Subcutaneous abdominal adipose tissue (tissue), 5 donors: Measurements from ENCODE around the gene RAB11FIP5.
A peak's percentile ranks its signal among the peaks of the same experiment; 100 is the strongest.

Experiments used
- H3K27ac ChIP-seq: one replicate; pipeline ENCODE4 v1.7.0; 2013; ENCODE audit warnings: low read depth, mild to moderate bottlenecking, inconsistent platforms, low read length, moderate library complexity
- H3K27me3 ChIP-seq, 5 donors: one replicate each; pipeline ENCODE4 v1.7.0; 2013; ENCODE audit warnings: low read length in 5 of 5, inconsistent platforms in 1 of 5; ENCODE audit not compliant: control insufficient read depth in 5 of 5, insufficient read depth in 4 of 5
- H3K36me3 ChIP-seq, 5 donors: one replicate each; pipeline ENCODE4 v1.7.0; 2013; ENCODE audit warnings: low read length in 5 of 5; ENCODE audit not compliant: control insufficient read depth in 5 of 5, insufficient read depth in 5 of 5
- H3K4me1 ChIP-seq, 5 donors: one replicate each; pipeline ENCODE4 v1.7.0; 2013; ENCODE audit warnings: low read length in 5 of 5, mild to moderate bottlenecking in 3 of 5, moderate library complexity in 1 of 5; ENCODE audit not compliant: control insufficient read depth in 5 of 5, insufficient read depth in 5 of 5
- H3K4me3 ChIP-seq, 5 donors: one replicate each; pipeline ENCODE4 v1.7.0; 2013; ENCODE audit warnings: low read length in 5 of 5, low read depth in 1 of 5
- H3K9ac ChIP-seq, 5 donors: one replicate each; pipeline ENCODE4 v1.7.0; 2013; ENCODE audit warnings: low read length in 5 of 5, mild to moderate bottlenecking in 4 of 5, moderate library complexity in 3 of 5
- H3K9me3 ChIP-seq, 5 donors: one replicate each; pipeline ENCODE4 v1.7.0; 2013; ENCODE audit warnings: low read length in 5 of 5; ENCODE audit not compliant: control insufficient read depth in 5 of 5
- donor health status: healthy.
- donor health status: healthy.
- donor health status: healthy.
- donor health status: healthy.
- donor health status: healthy.

RAB11FIP5 gene

GRCh38 chr2:73110168-73111072 is 2.3 kb downstream of the RAB11FIP5 start:
- H3K4me3 ChIP-seq: peak overlapping the region; percentile 73 to 88 (median 78)

GRCh38 chr2:73109431-73110167 is 3.1 kb downstream of the RAB11FIP5 start:
- Histone ChIP-seq H3K9ac (no peak overlapping the region), H3K9me3 (no peaks in the 10 kb centered on the region), H3K36me3 (peaks cover 0 to 3% (median 0%) of the 10 kb centered on the region in 5 donors), H3K4me3 (no peak overlapping the region), H3K27ac (no peak overlapping the region), H3K27me3 (no peaks in the 10 kb centered on the region), H3K4me1 (peaks cover 2 to 55% (median 45%) of the 10 kb centered on the region in 5 donors)

More at GRCh38 chr2:73110168-73111072, 2.3 kb downstream of the RAB11FIP5 start:
- H3K27me3 ChIP-seq: no peaks in the 10 kb centered on the region
- no peak overlapping the region for H3K27ac ChIP-seq
- no peaks in the 10 kb centered on the region for H3K9me3 ChIP-seq
- H3K9ac ChIP-seq: peak overlapping the region in 4 of 5 donors; percentile 74 to 88 (median 84)
- H3K36me3 ChIP-seq: peaks cover 0 to 3% (median 0%) of the 10 kb centered on the region in 5 donors
- H3K4me1 ChIP-seq: peaks cover 2 to 54% (median 43%) of the 10 kb centered on the region in 5 donors

GRCh38 chr2:73107211-73107926 is 5.4 kb downstream of the RAB11FIP5 start:
- peaks cover 2 to 57% (median 40%) of the 10 kb centered on the region in 5 donors for H3K4me1 ChIP-seq
- H3K4me3 ChIP-seq: no peak overlapping the region
- peaks cover 0 to 3% (median 0%) of the 10 kb centered on the region in 5 donors for H3K36me3 ChIP-seq
- H3K27ac ChIP-seq: no peak overlapping the region
- H3K9me3 ChIP-seq: no peaks in the 10 kb centered on the region
- no peaks in the 10 kb centered on the region for H3K27me3 ChIP-seq
- peak overlapping the region in 1 of 5 donors; percentile 8 for H3K9ac ChIP-seq

- no peak overlapping the region for H3K27ac ChIP-seq
- no peaks in the 10 kb centered on the region for H3K27me3 ChIP-seq
- H3K9ac ChIP-seq: peak overlapping the region in 1 of 5 donors; percentile 8
- no peak overlapping the region for H3K4me3 ChIP-seq
- peaks cover 0 to 3% (median 0%) of the 10 kb centered on the region in 5 donors for H3K36me3 ChIP-seq
- peaks cover 2 to 57% (median 35%) of the 10 kb centered on the region in 5 donors for H3K4me1 ChIP-seq
- H3K9me3 ChIP-seq: no peaks in the 10 kb centered on the region
These were observed 6.0 kb downstream of the RAB11FIP5 start for GRCh38 chr2:73106791-73107190.

GRCh38 chr2:73105511-73105971 is 7.2 kb downstream of the RAB11FIP5 start:
- Histone ChIP-seq H3K27me3 (no peaks in the 10 kb centered on the region), H3K4me1 (peaks cover 0 to 44% (median 23%) of the 10 kb centered on the region in 5 donors), H3K9ac (no peak overlapping the region), H3K36me3 (peaks cover 0 to 3% (median 0%) of the 10 kb centered on the region in 5 donors), H3K4me3 (no peak overlapping the region), H3K9me3 (no peaks in the 10 kb centered on the region), H3K27ac (no peak overlapping the region)

GRCh38 chr2:73104933-73105332 is 7.8 kb downstream of the RAB11FIP5 start:
- Histone ChIP-seq H3K4me3 (no peak overlapping the region), H3K27me3 (no peaks in the 10 kb centered on the region), H3K4me1 (peaks cover 0 to 38% (median 18%) of the 10 kb centered on the region in 5 donors), H3K36me3 (peaks cover 0 to 3% (median 0%) of the 10 kb centered on the region in 5 donors), H3K27ac (no peak overlapping the region), H3K9ac (no peak overlapping the region), H3K9me3 (no peaks in the 10 kb centered on the region)

GRCh38 chr2:73103018-73103542 is 9.7 kb downstream of the RAB11FIP5 start:
- Histone ChIP-seq H3K36me3 (peaks cover 0 to 3% (median 0%) of the 10 kb centered on the region in 5 donors), H3K9me3 (no peaks in the 10 kb centered on the region), H3K4me1 (peaks cover 0 to 33% (median 18%) of the 10 kb centered on the region in 5 donors), H3K27ac (no peak overlapping the region), H3K4me3 (no peak overlapping the region), H3K9ac (no peak overlapping the region), H3K27me3 (no peaks in the 10 kb centered on the region)

- Histone ChIP-seq H3K36me3 (peaks cover 0 to 3% (median 0%) of the 10 kb centered on the region in 5 donors), H3K9ac (no peak overlapping the region), H3K27ac (no peak overlapping the region), H3K4me1 (peaks cover 0 to 20% (median 7%) of the 10 kb centered on the region in 5 donors), H3K9me3 (no peaks in the 10 kb centered on the region), H3K27me3 (no peaks in the 10 kb centered on the region), H3K4me3 (no peak overlapping the region)
These were observed 11.0 kb downstream of the RAB11FIP5 start for GRCh38 chr2:73101626-73102256.

- Histone ChIP-seq H3K4me1 (peaks cover 0 to 20% (median 6%) of the 10 kb centered on the region in 5 donors), H3K27me3 (no peaks in the 10 kb centered on the region), H3K9me3 (no peaks in the 10 kb centered on the region)
These were observed 11.8 kb downstream of the RAB11FIP5 start for GRCh38 chr2:73100956-73101355.

More at GRCh38 chr2:73100956-73101355, 11.8 kb downstream of the RAB11FIP5 start:
- H3K9ac ChIP-seq: no peak overlapping the region
- H3K27ac ChIP-seq: no peak overlapping the region
- H3K36me3 ChIP-seq: peaks cover 0 to 3% (median 0%) of the 10 kb centered on the region in 5 donors
- H3K4me3 ChIP-seq: no peak overlapping the region
